Measurements from ENCODE around the gene PPP3CA. TPM values are rescaled to one million over a fixed set of nuclear protein-coding genes. Genes with fewer than 3 reads are reported as not detected.
A peak's percentile ranks its signal among the peaks of the same experiment; 100 is the strongest.

Gene PPP3CA
- polyA plus RNA-seq, 1 donor from 2014 or later = 18.0 TPM

GRCh38 chr4:101288365-101289145, 58.8 kb downstream of the PPP3CA start:
- Mint-ChIP-seq H3K4me1 (peaks cover 54 to 68% (median 64%) of the 10 kb centered on the region in 3 donors), H3K27ac (peak overlapping the region in 2 of 3 donors; percentile 74 to 88), H3K36me3 (no peaks in the 10 kb centered on the region), H3K9me3 (no peaks in the 10 kb centered on the region), H3K27me3 (no peaks in the 10 kb centered on the region), H3K4me3 (peak overlapping the region in 2 of 4 donors; percentile 15 to 64)

GRCh38 chr4:101287324-101287723, 60.0 kb downstream of the PPP3CA start:
- Mint-ChIP-seq H3K36me3 (no peaks in the 10 kb centered on the region), H3K27ac (peak overlapping the region in 2 of 3 donors; percentile 83 to 88), H3K4me3 (peak overlapping the region in 1 of 4 donors; percentile 32), H3K9me3 (no peaks in the 10 kb centered on the region), H3K4me1 (peaks cover 64 to 71% (median 66%) of the 10 kb centered on the region in 3 donors), H3K27me3 (no peaks in the 10 kb centered on the region)

GRCh38 chr4:101286663-101287062, 60.7 kb downstream of the PPP3CA start:
- Mint-ChIP-seq H3K36me3 (no peaks in the 10 kb centered on the region), H3K27me3 (no peaks in the 10 kb centered on the region), H3K9me3 (no peaks in the 10 kb centered on the region), H3K27ac (peak overlapping the region in 1 of 3 donors; percentile 53), H3K4me1 (peaks cover 66 to 73% (median 69%) of the 10 kb centered on the region in 3 donors), H3K4me3 (no peak overlapping the region)

- Mint-ChIP-seq H3K27ac (peak overlapping the region in 1 of 3 donors; percentile 53), H3K4me1 (peaks cover 62 to 69% (median 63%) of the 10 kb centered on the region in 3 donors), H3K36me3 (no peaks in the 10 kb centered on the region), H3K27me3 (no peaks in the 10 kb centered on the region), H3K9me3 (no peaks in the 10 kb centered on the region), H3K4me3 (no peak overlapping the region)
These were observed 61.3 kb downstream of the PPP3CA start for GRCh38 chr4:101285985-101286384.

DNA sequence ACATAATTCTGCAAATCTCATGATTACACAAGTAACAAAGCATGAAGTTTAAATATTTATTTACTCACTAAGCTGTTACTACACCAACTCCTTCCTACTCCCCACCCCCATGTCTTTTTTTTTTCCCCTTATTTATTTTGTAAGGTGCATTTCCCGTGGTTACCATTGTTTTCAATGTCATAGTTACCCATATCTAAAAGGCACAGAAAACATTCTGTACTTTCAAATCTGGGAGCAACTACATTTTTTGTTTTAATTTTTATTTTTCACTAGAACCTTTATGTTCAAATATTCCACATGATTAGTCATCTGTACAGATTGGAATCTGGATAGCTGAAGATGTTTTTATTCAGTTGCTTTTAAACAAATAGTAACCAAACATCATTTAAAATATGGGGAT, 62.8 kb downstream of the PPP3CA start:
- Mint-ChIP-seq H3K4me1 (peaks cover 58 to 69% (median 68%) of the 10 kb centered on the region in 3 donors), H3K36me3 (no peaks in the 10 kb centered on the region), H3K9me3 (no peaks in the 10 kb centered on the region), H3K27ac (peak overlapping the region; percentile 6 to 75 (median 16)), H3K4me3 (peak overlapping the region in 1 of 4 donors; percentile 16), H3K27me3 (no peaks in the 10 kb centered on the region)

- Mint-ChIP-seq H3K27me3 (no peaks in the 10 kb centered on the region), H3K36me3 (no peaks in the 10 kb centered on the region), H3K4me1 (peaks cover 56 to 71% (median 70%) of the 10 kb centered on the region in 3 donors), H3K4me3 (peak overlapping the region in 2 of 4 donors; percentile 58 to 65), H3K9me3 (no peaks in the 10 kb centered on the region), H3K27ac (peak overlapping the region in 2 of 3 donors; percentile 9 to 76)
These were observed 63.9 kb downstream of the PPP3CA start for GRCh38 chr4:101283434-101283833.

DNA sequence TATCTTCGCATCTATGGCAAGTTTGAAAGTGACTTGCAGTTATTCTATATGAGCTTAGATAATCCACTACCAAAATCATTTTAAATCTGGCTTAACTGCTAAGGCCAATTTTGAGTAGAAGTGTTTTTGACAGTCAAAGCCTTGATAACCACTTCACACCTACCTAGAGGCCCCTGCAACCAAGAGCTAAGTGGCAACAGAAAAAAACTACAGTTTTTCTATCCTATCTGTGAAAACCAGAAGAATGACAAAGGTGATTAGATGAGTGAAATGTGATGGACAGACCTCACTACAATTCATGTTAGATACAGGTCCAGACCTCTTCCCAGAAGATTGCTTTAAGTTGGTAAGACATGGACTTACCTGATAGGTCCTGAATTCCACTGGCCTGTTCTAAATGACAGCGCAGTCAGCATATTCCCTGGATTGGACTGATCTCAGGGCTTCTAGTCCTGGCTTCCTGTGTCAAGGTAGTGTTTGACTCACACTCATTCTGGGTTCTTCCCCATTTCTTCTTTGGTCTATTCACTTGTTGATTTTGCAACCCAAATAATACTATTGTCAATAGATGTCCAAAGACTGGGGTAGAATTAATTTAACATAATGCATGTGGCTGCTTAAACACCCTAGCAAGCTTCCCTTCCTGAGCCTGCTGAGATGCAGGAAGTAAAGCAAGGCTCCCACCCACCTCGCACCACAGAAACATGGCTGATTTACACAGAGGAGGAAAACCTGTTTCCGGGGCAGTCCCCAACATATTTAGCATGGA, 65.1 kb downstream of the PPP3CA start:
- H3K27ac Mint-ChIP-seq = peak overlapping the region in 1 of 3 donors; percentile 68

GRCh38 chr4:101280866-101281600, 66.3 kb downstream of the PPP3CA start:
- Mint-ChIP-seq H3K27ac (no peak overlapping the region), H3K27me3 (no peaks in the 10 kb centered on the region), H3K9me3 (no peaks in the 10 kb centered on the region), H3K36me3 (peaks cover 2% of the 10 kb centered on the region), H3K4me1 (peaks cover 51 to 73% (median 62%) of the 10 kb centered on the region in 3 donors), H3K4me3 (no peak overlapping the region)

More for the DNA sequence above, 65.1 kb downstream of the PPP3CA start:
- Mint-ChIP-seq H3K27me3 (no peaks in the 10 kb centered on the region), H3K9me3 (no peaks in the 10 kb centered on the region), H3K4me3 (peak overlapping the region in 2 of 4 donors; percentile 13 to 57), H3K36me3 (no peaks in the 10 kb centered on the region), H3K4me1 (peaks cover 50 to 68% (median 64%) of the 10 kb centered on the region in 3 donors)

GRCh38 chr4:101279377-101279871, 67.9 kb downstream of the PPP3CA start:
- Mint-ChIP-seq H3K4me3 (peak overlapping the region; percentile 6 to 58 (median 40)), H3K27me3 (no peaks in the 10 kb centered on the region), H3K9me3 (no peaks in the 10 kb centered on the region), H3K36me3 (peaks cover 2% of the 10 kb centered on the region), H3K4me1 (peaks cover 45 to 69% (median 67%) of the 10 kb centered on the region in 3 donors), H3K27ac (peak overlapping the region in 2 of 3 donors; percentile 18 to 70)

GRCh38 chr4:101277671-101278070, 69.7 kb downstream of the PPP3CA start:
- Mint-ChIP-seq H3K27ac (no peak overlapping the region), H3K36me3 (peaks cover 2% of the 10 kb centered on the region), H3K4me3 (peak overlapping the region in 1 of 4 donors; percentile 11), H3K4me1 (peaks cover 37 to 62% (median 53%) of the 10 kb centered on the region in 3 donors), H3K27me3 (no peaks in the 10 kb centered on the region), H3K9me3 (no peaks in the 10 kb centered on the region)

DNA sequence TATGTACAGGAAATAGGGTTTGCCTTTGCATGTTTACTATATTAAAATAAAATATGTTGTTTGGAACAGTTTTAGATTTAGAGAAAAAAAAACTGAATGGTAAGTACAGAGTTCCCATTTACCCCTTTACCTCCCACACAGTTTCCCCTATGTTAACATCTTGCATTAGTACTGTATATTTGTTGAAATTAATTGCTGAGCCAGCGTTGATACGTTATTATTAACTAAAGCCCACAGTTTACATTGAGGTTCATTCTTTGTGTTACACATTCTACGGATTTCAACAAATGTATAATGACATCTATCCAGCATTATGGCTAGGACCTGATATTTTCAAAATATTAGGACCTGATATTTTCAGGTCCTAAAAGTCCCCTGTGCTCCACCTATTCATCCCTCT, 70.7 kb downstream of the PPP3CA start:
- Mint-ChIP-seq H3K27ac (no peak overlapping the region), H3K27me3 (no peaks in the 10 kb centered on the region), H3K36me3 (peaks cover 2% of the 10 kb centered on the region), H3K9me3 (no peaks in the 10 kb centered on the region), H3K4me1 (peaks cover 35 to 56% (median 53%) of the 10 kb centered on the region in 3 donors), H3K4me3 (no peak overlapping the region)

GRCh38 chr4:101274888-101275752, 72.2 kb downstream of the PPP3CA start:
- Mint-ChIP-seq H3K27me3 (no peaks in the 10 kb centered on the region), H3K9me3 (no peaks in the 10 kb centered on the region), H3K36me3 (peaks cover 2% of the 10 kb centered on the region), H3K4me3 (peak overlapping the region in 1 of 4 donors; percentile 31), H3K27ac (no peak overlapping the region), H3K4me1 (peaks cover 39 to 56% (median 53%) of the 10 kb centered on the region in 3 donors)

GRCh38 chr4:101271516-101271915, 75.8 kb downstream of the PPP3CA start:
- H3K4me1 Mint-ChIP-seq = peaks cover 34 to 62% (median 53%) of the 10 kb centered on the region in 3 donors
- H3K27ac Mint-ChIP-seq = no peak overlapping the region
- no peaks in the 10 kb centered on the region for H3K36me3 Mint-ChIP-seq
- no peak overlapping the region for H3K4me3 Mint-ChIP-seq
- no peaks in the 10 kb centered on the region for H3K27me3 Mint-ChIP-seq
- H3K9me3 Mint-ChIP-seq = no peaks in the 10 kb centered on the region

- Mint-ChIP-seq H3K9me3 (no peaks in the 10 kb centered on the region), H3K27ac (no peak overlapping the region), H3K4me1 (peaks cover 39 to 67% (median 53%) of the 10 kb centered on the region in 3 donors), H3K4me3 (no peak overlapping the region), H3K27me3 (no peaks in the 10 kb centered on the region), H3K36me3 (peaks cover 2% of the 10 kb centered on the region)
These were observed 77.6 kb downstream of the PPP3CA start for GRCh38 chr4:101269682-101270081.

Measured in IgD-negative memory B cell (primary cell).